A673 (cell line): ENCODE measurements around the gene RPS6KA2. TPM values are rescaled to one million over a fixed set of nuclear protein-coding genes. Genes with fewer than 3 reads are reported as not detected.

Experiments used
- BruUV-seq: library from RNA; stranded (reverse); fragments of 400-500 nt; replicated peaks from 2 replicates; lab custom pipeline; 2021; lab: Mats Ljungman, UMichigan
- CTCF ChIA-PET: fragments of 300-600 bp; sonication (Branson Sonifier 250); formaldehyde crosslinking; loops from one replicate; lab custom pipeline; 2022; ENCODE audit warnings: antibody characterized with exemption; lab: Charles Lee
- POLR2A ChIA-PET: fragments of 300-600 bp; sonication (Branson Sonifier 250); formaldehyde crosslinking; loops from one replicate; lab custom pipeline; 2022; ENCODE audit warnings: antibody characterized with exemption; ENCODE audit not compliant: low non-redundant PET; lab: Charles Lee
- DNase-seq: peaks from one replicate; pipeline ENCODE4 v3.0.0-alpha.2; 2015; ENCODE audit warnings: low spot score
- H3K27ac ChIP-seq: fragments of 200-600 bp; sonication (generic); 2 replicates; pipeline ENCODE4 v1.5.1; 2016; ENCODE audit warnings: mixed run types, low read depth, mild to moderate bottlenecking, mixed read lengths, antibody characterized with exemption, low read length; ENCODE audit not compliant: poor library complexity, severe bottlenecking
- H3K27me3 ChIP-seq: fragments of 200-600 bp; sonication (generic); replicated peaks from 2 replicates; pipeline ENCODE4 v1.6.1; 2017; ENCODE audit warnings: mixed run types, low read depth, mild to moderate bottlenecking, mixed read lengths, antibody characterized with exemption, low read length; ENCODE audit not compliant: insufficient read depth, poor library complexity
- H3K36me3 ChIP-seq: fragments of 200-600 bp; sonication (generic); 2 replicates; pipeline ENCODE4 v1.6.1; 2016; ENCODE audit warnings: mixed run types, mild to moderate bottlenecking, mixed read lengths, antibody characterized with exemption, low read length; ENCODE audit not compliant: insufficient read depth, poor library complexity, severe bottlenecking
- H3K4me1 ChIP-seq: fragments of 200-600 bp; sonication (generic); 2 replicates; pipeline ENCODE4 v1.6.1; 2017; ENCODE audit warnings: mixed run types, mild to moderate bottlenecking, mixed read lengths, antibody characterized with exemption, low read length; ENCODE audit not compliant: insufficient read depth, poor library complexity, severe bottlenecking
- H3K4me3 ChIP-seq: fragments of 200-600 bp; sonication (generic); 2 replicates; pipeline ENCODE4 v1.5.1; 2016; ENCODE audit warnings: low read depth, mixed run types, mild to moderate bottlenecking, mixed read lengths, low read length; ENCODE audit not compliant: poor library complexity, severe bottlenecking
- H3K9me3 ChIP-seq: fragments of 200-600 bp; sonication (generic); 2 replicates; pipeline ENCODE4 v1.6.1; 2016; ENCODE audit warnings: mixed run types, low read depth, mild to moderate bottlenecking, mixed read lengths, antibody characterized with exemption, low read length; ENCODE audit not compliant: poor library complexity, severe bottlenecking
- EZH2 ChIP-seq: fragments of 200-600 bp; sonication (generic); IDR thresholded peaks from 2 replicates; pipeline ENCODE4 v1.6.1; 2017; ENCODE audit warnings: borderline replicate concordance, low read depth, mild to moderate bottlenecking, mixed read lengths, antibody characterized with exemption, low read length; ENCODE audit not compliant: poor library complexity, severe bottlenecking
- intact Hi-C: fragments of 100-400 bp; cut with micrococcal nuclease; formaldehyde crosslinking; loops from one replicate; pipeline ENCODE4 v1.10.0; 2022; ENCODE audit not compliant: unreplicated experiment
- total RNA-seq: library from RNA; stranded (reverse); gene quantifications from 2 replicates; pipeline ENCODE4 v1.2.3, GENCODE V29; 2021
- TF ChIP-seq, protein P1 (sequence below): fragments of 300-800, 200-600 bp; sonication (generic); conservative IDR thresholded peaks from 2 replicates; pipeline ENCODE4 v1.5.1; 2017; ENCODE audit warnings: low read depth, mild to moderate bottlenecking, antibody characterized with exemption, low read length, moderate library complexity, mixed read lengths

The RPS6KA2 gene
- total RNA-seq, 1 experiment from 2014 or later = 30.1 TPM

DNA sequence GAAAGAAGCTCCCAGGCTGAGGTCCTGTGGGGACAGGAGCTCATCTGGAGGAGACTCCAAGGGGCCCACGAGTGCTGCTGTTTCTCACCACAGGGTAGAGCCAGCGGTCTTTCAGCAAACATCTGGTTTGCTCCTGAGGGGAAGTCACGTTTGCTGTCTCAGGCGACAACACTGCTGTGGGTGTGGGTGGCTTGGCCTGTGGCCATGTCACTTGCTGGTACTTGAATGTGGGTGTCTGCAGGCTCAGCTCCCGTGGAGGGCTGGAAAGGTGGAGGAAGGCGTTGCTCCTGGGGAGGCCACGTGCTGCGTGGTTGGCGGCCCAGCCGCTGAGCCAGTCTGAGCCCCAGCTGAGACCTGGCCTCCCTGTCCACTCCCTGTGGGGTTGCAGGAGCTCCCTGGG is 191.5 kb downstream of the RPS6KA2 start:
- Histone ChIP-seq H3K27me3 (no peaks in the 10 kb centered on the region), H3K4me3 (no peak overlapping the region), H3K4me1 (peaks cover 4% of the 10 kb centered on the region), H3K9me3 (no peaks in the 10 kb centered on the region), H3K27ac (no peak overlapping the region), H3K36me3 (no peaks in the 10 kb centered on the region)
- no TSS peak for BruUV-seq
- CTCF ChIA-PET = no interaction called here
- POLR2A ChIA-PET = no interaction called here
- TF ChIP-seq, protein P1, sequence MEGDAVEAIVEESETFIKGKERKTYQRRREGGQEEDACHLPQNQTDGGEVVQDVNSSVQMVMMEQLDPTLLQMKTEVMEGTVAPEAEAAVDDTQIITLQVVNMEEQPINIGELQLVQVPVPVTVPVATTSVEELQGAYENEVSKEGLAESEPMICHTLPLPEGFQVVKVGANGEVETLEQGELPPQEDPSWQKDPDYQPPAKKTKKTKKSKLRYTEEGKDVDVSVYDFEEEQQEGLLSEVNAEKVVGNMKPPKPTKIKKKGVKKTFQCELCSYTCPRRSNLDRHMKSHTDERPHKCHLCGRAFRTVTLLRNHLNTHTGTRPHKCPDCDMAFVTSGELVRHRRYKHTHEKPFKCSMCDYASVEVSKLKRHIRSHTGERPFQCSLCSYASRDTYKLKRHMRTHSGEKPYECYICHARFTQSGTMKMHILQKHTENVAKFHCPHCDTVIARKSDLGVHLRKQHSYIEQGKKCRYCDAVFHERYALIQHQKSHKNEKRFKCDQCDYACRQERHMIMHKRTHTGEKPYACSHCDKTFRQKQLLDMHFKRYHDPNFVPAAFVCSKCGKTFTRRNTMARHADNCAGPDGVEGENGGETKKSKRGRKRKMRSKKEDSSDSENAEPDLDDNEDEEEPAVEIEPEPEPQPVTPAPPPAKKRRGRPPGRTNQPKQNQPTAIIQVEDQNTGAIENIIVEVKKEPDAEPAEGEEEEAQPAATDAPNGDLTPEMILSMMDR = peak; percentile 46; the same call in 1 of the 2 replicates
- no peak for TF ChIP-seq EZH2
- peak; percentile 54 for DNase-seq
- intact Hi-C loops = loop anchor here (5.0 kb wide), 1 partner anchor 337 kb away; no protein-coding TSS in a partner anchor

DNA sequence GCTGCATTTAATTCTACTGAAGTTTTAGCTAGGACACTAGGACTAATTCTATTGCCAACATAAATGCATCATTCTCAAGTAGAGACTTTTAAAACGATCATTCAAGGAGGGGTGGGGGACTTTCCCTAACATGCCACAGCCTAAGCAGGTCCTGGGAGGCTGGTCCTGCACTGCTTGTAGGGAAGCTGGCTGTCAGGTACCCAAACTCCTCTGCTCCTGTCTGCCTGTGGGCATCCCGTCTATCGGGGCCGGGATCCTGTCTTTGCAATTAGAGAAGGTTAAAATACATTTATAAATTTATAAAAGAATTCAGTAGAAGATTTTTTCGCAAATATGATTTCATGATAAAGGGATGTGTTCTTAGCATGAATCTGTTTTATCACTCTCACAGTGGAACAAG is 192.7 kb downstream of the RPS6KA2 start:
- TF ChIP-seq, protein P1 = no peak
- no peak for TF ChIP-seq EZH2

DNA sequence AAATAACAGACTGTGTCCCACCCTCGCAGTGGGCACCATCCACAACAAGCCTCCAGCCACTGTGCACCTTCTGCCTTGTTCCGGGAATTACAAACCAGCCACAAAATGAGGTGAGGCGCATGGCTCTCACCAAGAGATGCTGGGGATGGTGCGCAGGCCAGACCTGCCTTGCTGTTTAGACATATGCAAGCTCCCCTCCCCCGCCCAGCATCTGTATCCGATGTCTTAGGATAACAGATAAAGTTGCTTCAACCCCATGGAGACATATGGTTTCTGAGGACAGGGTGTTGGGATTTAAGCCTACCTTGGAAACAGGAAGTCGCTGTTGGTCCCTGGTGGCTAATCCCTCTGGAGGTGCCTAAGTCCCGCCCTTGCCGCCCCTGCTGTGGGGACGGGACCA is 194.0 kb downstream of the RPS6KA2 start:
- BruUV-seq = no TSS peak
- TF ChIP-seq, protein P1 = no peak
- TF ChIP-seq EZH2 = no peak
- H3K27ac ChIP-seq = no peak overlapping the region
- H3K4me3 ChIP-seq = no peak overlapping the region
- POLR2A ChIA-PET = no interaction called here
- no peaks in the 10 kb centered on the region for H3K9me3 ChIP-seq
- H3K36me3 ChIP-seq = no peaks in the 10 kb centered on the region
- CTCF ChIA-PET = no interaction called here
- H3K27me3 ChIP-seq = no peaks in the 10 kb centered on the region
- intact Hi-C loops = no loop called here
- H3K4me1 ChIP-seq = peaks cover 4% of the 10 kb centered on the region
- DNase-seq = no peak

More for the DNA sequence above, 192.7 kb downstream of the RPS6KA2 start:
- Histone ChIP-seq H3K4me1 (peaks cover 4% of the 10 kb centered on the region), H3K4me3 (no peak overlapping the region), H3K36me3 (no peaks in the 10 kb centered on the region), H3K27me3 (no peaks in the 10 kb centered on the region), H3K9me3 (no peaks in the 10 kb centered on the region), H3K27ac (no peak overlapping the region)
- POLR2A ChIA-PET = no interaction called here
- DNase-seq = no peak
- intact Hi-C loops = no loop called here
- BruUV-seq = no TSS peak
- CTCF ChIA-PET = no interaction called here
